GM12878 (cell line): Measurements from ENCODE around the gene RTN4RL1. TPM values are rescaled to one million over a fixed set of nuclear protein-coding genes. Genes with fewer than 3 reads are reported as not detected.

Experiments
- ASH2L ChIP-seq: fragments of 300-600, 200-600 bp; sonication (generic); IDR thresholded peaks from 2 replicates; pipeline ENCODE4 v1.6.1; 2017; ENCODE audit warnings: low read depth, mild to moderate bottlenecking, borderline replicate concordance
- MTA2 ChIP-seq: fragments of 450-650 bp; IDR thresholded peaks from 2 replicates; pipeline ENCODE4 v1.6.1; 2016; ENCODE audit warnings: low read depth, mild to moderate bottlenecking, moderate library complexity
- MYB ChIP-seq: fragments of 150-350 bp; IDR thresholded peaks from 2 replicates; pipeline ENCODE4 v1.6.1; 2014; ENCODE audit warnings: mild to moderate bottlenecking, low read depth, low read length, borderline replicate concordance
- NFXL1 ChIP-seq: fragments of 450-650 bp; IDR thresholded peaks from 2 replicates; pipeline ENCODE4 v1.6.1; 2017; ENCODE audit warnings: antibody characterized with exemption, mild to moderate bottlenecking, borderline replicate concordance
- TAF1 ChIP-seq: IDR thresholded peaks from 2 replicates; pipeline ENCODE4 v1.6.1; 2011; ENCODE audit warnings: mild to moderate bottlenecking, low read depth, low read length, borderline replicate concordance
- TARDBP ChIP-seq: IDR thresholded peaks from 2 replicates; pipeline ENCODE4 v1.6.1; 2016; ENCODE audit warnings: borderline replicate concordance
- polyA plus RNA-seq, 11 experiments: library from polyadenylated mRNA; depleted of rRNA in 4 of 11; unstranded in 6 of 11; stranded (reverse) in 5 of 11; fragments of >200 nt; fragmentation: Nextera tagmentation in 4 of 11; fragmentation: Illumina TruSeq in 1 of 11; extraction: Ambion mirVana in 4 of 11; extraction: Trizol in 1 of 11; gene quantifications; 1 replicate in 1 of 11; 2 replicates in 10 of 11; pipeline versions ENCODE4 v1.2.1 to v1.2.3, GENCODE V29; 2011 to 2016; ENCODE audit warnings: inconsistent platforms in 2 of 11, missing spikeins in 2 of 11, low read depth in 1 of 11
- total RNA-seq, 4 experiments: library from RNA; depleted of rRNA in 3 of 4; stranded (reverse); fragments of >200 nt in 3 of 4; fragmentation: Illumina TruSeq in 1 of 4; extraction: Trizol in 1 of 4; gene quantifications; 2 replicates each; pipeline versions ENCODE4 v1.2.1 to v1.2.3, GENCODE V29; 2013 to 2021
- TF ChIP-seq, protein P1 (sequence below): fragments of 450-650 bp; formaldehyde crosslinking; IDR thresholded peaks from 2 replicates; pipeline ENCODE4 v1.4.0; 2022; ENCODE audit warnings: mild to moderate bottlenecking, moderate library complexity
- TF ChIP-seq, protein P2 (sequence below): fragments of 450-650 bp; IDR thresholded peaks from 2 replicates; pipeline ENCODE4 v1.6.1; 2017; ENCODE audit warnings: antibody characterized with exemption, mild to moderate bottlenecking, moderate library complexity
- TF ChIP-seq, protein P3 (sequence below): IDR thresholded peaks from 2 replicates; pipeline ENCODE4 v1.6.1; 2012; ENCODE audit warnings: mild to moderate bottlenecking, low read depth, low read length

RTN4RL1 gene
- total and polyA plus RNA-seq, 10 of the 15 experiments (the other 5 are each of a cell fraction or from before 2014, with no cell fraction given): 0.08 to 0.11 (median 0.10) TPM; not detected in 7

DNA sequence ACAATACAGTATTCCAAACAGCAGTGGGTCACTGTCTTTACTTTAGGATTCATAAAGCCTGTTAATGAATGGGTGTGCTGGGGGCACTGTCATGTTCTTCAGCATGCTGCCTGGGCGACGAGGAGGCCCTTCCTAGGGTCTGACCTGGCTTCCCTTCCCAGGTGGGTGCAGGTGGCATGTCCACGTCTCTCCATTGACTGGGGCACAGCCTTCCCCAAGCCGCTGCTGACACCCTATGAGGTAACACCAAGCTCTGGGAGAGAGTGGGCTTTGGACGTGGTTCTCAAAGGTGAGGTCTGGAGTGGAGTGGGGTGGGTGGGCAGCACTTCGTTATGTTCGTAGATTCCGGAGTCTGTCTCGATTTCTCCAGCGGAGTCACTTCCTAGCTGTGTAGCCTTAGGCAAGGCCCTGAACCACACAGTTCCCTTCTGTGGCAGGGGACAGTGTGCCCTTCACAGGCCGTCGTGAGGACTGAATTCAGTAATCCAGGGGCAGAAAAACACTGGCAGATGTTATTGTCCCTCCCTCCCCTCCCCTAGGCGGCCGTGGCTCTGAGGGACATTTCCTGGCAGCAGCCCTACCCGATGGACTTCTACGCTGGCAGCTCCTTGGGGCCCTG, 15.9 kb upstream of the RTN4RL1 start (continued):
- TF ChIP-seq, protein P1, sequence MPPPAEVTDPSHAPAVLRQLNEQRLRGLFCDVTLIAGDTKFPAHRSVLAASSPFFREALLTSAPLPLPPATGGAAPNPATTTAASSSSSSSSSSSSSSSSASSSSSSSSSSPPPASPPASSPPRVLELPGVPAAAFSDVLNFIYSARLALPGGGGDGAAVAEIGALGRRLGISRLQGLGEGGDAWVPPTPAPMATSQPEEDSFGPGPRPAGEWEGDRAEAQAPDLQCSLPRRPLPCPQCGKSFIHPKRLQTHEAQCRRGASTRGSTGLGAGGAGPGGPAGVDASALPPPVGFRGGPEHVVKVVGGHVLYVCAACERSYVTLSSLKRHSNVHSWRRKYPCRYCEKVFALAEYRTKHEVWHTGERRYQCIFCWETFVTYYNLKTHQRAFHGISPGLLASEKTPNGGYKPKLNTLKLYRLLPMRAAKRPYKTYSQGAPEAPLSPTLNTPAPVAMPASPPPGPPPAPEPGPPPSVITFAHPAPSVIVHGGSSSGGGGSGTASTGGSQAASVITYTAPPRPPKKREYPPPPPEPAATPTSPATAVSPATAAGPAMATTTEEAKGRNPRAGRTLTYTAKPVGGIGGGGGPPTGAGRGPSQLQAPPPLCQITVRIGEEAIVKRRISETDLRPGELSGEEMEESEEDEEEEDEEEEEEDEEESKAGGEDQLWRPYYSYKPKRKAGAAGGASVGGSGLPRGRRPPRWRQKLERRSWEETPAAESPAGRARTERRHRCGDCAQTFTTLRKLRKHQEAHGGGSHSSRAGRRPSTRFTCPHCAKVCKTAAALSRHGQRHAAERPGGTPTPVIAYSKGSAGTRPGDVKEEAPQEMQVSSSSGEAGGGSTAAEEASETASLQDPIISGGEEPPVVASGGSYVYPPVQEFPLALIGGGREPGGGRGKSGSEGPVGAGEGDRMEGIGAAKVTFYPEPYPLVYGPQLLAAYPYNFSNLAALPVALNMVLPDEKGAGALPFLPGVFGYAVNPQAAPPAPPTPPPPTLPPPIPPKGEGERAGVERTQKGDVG (CRISPR knock-in tag): no peak
- TF ChIP-seq TARDBP (no peak), ASH2L (no peak), TAF1 (no peak), MYB (no peak), NFXL1 (no peak), MTA2 (no peak)
- TF ChIP-seq, protein P2, sequence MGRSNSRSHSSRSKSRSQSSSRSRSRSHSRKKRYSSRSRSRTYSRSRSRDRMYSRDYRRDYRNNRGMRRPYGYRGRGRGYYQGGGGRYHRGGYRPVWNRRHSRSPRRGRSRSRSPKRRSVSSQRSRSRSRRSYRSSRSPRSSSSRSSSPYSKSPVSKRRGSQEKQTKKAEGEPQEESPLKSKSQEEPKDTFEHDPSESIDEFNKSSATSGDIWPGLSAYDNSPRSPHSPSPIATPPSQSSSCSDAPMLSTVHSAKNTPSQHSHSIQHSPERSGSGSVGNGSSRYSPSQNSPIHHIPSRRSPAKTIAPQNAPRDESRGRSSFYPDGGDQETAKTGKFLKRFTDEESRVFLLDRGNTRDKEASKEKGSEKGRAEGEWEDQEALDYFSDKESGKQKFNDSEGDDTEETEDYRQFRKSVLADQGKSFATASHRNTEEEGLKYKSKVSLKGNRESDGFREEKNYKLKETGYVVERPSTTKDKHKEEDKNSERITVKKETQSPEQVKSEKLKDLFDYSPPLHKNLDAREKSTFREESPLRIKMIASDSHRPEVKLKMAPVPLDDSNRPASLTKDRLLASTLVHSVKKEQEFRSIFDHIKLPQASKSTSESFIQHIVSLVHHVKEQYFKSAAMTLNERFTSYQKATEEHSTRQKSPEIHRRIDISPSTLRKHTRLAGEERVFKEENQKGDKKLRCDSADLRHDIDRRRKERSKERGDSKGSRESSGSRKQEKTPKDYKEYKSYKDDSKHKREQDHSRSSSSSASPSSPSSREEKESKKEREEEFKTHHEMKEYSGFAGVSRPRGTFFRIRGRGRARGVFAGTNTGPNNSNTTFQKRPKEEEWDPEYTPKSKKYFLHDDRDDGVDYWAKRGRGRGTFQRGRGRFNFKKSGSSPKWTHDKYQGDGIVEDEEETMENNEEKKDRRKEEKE: no peak
- TF ChIP-seq, protein P3, sequence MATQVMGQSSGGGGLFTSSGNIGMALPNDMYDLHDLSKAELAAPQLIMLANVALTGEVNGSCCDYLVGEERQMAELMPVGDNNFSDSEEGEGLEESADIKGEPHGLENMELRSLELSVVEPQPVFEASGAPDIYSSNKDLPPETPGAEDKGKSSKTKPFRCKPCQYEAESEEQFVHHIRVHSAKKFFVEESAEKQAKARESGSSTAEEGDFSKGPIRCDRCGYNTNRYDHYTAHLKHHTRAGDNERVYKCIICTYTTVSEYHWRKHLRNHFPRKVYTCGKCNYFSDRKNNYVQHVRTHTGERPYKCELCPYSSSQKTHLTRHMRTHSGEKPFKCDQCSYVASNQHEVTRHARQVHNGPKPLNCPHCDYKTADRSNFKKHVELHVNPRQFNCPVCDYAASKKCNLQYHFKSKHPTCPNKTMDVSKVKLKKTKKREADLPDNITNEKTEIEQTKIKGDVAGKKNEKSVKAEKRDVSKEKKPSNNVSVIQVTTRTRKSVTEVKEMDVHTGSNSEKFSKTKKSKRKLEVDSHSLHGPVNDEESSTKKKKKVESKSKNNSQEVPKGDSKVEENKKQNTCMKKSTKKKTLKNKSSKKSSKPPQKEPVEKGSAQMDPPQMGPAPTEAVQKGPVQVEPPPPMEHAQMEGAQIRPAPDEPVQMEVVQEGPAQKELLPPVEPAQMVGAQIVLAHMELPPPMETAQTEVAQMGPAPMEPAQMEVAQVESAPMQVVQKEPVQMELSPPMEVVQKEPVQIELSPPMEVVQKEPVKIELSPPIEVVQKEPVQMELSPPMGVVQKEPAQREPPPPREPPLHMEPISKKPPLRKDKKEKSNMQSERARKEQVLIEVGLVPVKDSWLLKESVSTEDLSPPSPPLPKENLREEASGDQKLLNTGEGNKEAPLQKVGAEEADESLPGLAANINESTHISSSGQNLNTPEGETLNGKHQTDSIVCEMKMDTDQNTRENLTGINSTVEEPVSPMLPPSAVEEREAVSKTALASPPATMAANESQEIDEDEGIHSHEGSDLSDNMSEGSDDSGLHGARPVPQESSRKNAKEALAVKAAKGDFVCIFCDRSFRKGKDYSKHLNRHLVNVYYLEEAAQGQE: no peak
